HG02884 (cell line): ENCODE results near the gene BPIFB1.

Experiments
- ATAC-seq: cut with Tn5 transposase; IDR thresholded peaks from one replicate; pipeline ENCODE4 v1.9.1; 2021; ENCODE audit warnings: mild to moderate bottlenecking, moderate library complexity; ENCODE audit not compliant: unreplicated experiment

The BPIFB1 gene

DNA sequence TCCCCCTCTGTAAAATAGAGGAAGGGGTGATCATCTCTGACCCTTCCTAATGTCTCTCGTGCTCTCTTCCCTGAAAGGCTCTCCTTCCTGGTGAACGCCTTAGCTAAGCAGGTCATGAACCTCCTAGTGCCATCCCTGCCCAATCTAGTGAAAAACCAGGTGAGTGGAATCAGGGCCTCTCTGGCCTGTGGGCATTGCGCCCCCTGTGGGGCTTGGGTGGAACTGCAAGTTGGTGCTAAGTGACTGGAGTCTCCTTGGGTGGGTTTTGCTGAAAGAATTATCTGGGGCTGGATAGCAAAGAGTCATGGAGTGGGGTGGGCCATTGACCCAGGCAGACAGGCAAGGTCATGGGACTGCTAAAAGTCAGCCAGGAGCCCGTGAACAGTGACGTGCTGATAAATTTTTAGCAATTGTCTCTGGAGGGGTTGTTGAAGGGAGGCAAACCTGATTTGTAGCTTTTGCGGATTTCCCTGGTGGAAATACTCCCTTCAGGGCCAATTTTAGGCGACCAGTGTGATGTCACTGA, 8.9 kb downstream of the BPIFB1 start:
- ATAC-seq = no peak

GRCh38 chr20:33296206-33296605, 13.2 kb downstream of the BPIFB1 start:
- ATAC-seq = no peak

- no peak for ATAC-seq
Observed at GRCh38 chr20:33298391-33298790, 15.4 kb downstream of the BPIFB1 start.

DNA sequence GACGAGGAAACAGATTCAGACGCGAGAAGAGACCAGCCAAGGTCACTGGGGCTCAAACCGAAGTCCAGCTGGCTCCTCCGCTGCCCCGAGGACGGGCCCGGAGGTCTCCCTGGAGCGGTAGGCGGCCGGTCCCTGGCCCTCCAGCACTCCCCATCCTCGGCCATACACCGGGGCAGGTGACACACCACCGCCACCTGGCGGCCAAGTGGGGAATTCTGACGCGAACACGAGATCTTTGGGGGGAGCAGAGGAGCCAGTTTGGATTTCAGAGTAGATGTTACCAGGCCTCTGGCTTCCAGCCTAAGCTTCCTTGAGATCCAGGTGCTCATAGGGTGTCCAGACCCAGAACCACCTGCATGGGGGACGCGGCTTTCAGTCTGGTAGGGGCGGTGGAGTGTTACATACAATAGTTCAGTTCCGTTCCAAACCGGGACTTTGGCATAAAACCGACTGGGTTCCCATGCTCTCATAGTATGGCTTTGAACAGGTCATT, 16.1 kb downstream of the BPIFB1 start:
- ATAC-seq = no peak

DNA sequence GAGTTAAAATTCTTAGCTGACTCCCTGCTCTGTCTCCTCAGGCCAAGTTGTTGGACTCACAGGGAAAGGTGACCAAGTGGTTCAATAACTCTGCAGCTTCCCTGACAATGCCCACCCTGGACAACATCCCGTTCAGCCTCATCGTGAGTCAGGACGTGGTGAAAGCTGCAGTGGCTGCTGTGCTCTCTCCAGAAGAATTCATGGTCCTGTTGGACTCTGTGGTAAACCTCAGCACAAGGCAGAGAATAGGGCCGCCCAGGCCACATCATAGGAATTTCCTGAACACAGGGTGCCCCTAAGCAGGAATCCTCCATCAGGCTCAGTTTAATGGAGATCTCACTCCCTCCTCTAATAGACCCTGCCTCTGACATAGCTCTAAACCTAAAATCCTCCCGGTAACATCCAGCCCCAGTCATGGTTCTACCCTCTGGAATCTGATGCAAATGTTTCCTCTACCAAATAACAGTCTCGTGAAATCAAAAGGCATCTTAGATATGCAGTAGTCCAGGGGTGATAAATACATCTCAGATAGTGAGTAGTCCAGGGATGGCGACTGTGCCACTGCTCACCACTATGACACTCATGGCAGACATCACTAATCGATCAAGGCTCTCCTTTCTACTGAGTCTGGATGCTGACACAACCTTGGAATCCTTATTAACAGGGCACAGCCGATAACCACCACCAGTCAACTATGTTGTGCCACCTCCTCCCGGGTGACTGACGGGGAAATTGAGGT, 18.3 kb downstream of the BPIFB1 start:
- ATAC-seq = no peak

- no peak for ATAC-seq
Observed at GRCh38 chr20:33303595-33303994, 20.6 kb downstream of the BPIFB1 start.

GRCh38 chr20:33304046-33304445, 21.0 kb downstream of the BPIFB1 start:
- no peak for ATAC-seq

DNA sequence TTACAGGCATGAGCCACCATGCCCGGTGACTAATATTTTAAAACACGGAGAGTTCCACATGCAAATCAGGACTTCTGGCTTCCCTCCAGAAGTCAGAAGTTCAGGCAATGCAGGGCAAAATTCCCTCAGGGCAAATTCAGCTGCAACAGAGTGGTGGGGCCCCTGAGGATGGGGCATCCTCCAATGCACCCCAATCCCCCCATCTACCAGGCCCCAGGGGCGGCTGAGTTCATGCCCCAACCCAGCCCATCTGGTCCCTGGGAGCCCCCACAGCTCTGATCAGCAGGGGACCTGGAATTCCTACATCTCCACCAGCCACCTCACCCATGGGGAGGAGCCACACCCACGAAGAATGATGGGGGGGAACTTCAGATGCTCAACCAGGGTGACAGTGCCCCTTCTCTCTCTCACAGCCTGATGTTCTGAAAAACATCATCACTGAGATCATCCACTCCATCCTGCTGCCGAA, 22.6 kb downstream of the BPIFB1 start:
- no peak for ATAC-seq

DNA sequence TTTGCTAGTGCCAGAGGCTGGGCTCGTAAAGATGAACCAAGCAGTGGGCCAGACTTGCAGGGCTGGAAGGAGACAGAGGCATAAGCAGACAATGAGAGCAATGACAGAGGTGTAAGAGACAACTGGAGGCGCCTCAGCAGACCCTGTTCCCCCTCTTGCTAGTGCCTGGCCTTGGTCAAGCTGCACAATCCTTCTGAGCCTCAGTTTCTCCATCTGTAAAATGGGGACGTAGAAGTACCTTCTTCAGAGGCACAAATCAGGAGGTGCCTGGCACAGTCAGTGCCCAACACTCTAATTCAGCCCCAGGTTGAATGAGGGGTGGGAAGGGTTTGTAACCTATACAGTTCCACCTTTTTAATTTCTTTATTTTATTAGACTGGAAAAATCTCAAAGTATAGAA, 23.2 kb downstream of the BPIFB1 start:
- ATAC-seq = no peak

- no peak for ATAC-seq
Observed at GRCh38 chr20:33306807-33307206, 23.8 kb downstream of the BPIFB1 start.

GRCh38 chr20:33308668-33309067, 25.7 kb downstream of the BPIFB1 start:
- ATAC-seq = no peak

- ATAC-seq = no peak
Observed at GRCh38 chr20:33309631-33310030, 26.6 kb downstream of the BPIFB1 start.

DNA sequence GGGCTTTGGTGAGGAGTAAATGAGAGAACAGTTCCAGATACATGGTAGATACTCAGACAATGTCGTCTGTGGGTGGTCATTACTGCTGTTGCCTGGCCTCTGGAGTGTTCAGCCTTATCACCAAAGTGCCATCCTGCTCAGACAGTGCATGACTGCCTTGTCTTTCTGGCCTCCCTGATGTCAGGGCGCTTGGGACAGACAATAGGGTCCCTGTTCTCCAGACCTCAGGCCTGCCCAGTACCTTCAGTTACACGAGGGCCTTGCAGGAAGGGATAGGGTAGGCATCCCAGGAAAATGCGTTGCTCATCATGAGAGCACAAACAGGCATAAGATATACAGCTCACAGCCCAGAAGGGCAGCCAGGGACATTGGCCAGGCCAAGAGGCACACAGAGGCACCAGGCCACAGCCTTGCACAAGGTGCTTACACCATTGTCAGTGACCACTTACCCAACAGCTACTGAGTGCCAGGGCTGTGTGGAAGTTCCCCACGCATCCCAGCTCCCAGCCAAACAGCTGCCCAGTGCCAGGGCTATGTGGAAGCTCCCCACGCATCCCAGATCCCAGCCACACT, 27.4 kb downstream of the BPIFB1 start:
- ATAC-seq = no peak

DNA sequence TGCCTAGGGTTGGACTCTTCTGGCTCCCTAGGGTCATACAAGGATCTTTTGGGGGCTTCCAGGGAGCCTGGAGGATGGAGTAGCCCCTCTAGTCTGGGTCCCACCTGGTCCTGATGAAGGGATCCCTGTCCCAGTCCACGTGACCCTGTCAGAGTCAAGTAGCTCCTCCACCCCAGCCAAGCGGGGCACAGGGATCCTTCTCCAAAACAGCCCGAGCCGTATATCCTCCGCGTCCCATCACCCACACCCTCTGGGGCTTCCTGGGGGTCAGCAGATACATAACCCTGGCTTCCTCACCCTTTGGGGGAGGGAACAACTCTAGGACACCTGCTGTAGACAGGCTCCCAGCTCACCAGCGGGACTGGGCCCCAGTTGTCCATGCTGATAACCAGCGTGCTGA, 28.0 kb downstream of the BPIFB1 start:
- no peak for ATAC-seq

- ATAC-seq = no peak
Observed at GRCh38 chr20:33311996-33312395, 29.0 kb downstream of the BPIFB1 start.

GRCh38 chr20:33312583-33312982, 29.6 kb downstream of the BPIFB1 start:
- no peak for ATAC-seq

- ATAC-seq = no peak
Observed at GRCh38 chr20:33313686-33314314, 30.8 kb downstream of the BPIFB1 start.

GRCh38 chr20:33316343-33316742, 33.3 kb downstream of the BPIFB1 start:
- no peak for ATAC-seq

DNA sequence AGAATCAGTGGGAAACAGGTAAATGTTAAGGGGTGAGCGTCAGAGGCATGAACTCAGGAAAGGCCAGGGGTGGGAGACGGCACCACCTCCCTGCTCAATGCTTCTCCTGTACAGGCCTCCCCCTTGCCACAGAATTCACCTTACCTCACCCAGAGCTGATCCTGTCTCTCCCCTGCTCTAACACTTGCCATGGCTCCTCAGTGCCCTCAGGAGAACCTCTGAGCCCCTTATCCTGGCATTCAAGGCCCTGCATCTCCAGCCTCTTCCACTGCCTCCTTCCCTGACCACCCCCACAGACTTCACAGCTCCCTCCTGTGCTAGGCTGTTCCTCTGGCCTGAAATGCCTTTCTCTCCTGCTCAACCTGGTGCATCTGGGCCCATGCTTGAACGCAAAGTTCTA, 33.9 kb downstream of the BPIFB1 start:
- no peak for ATAC-seq

DNA sequence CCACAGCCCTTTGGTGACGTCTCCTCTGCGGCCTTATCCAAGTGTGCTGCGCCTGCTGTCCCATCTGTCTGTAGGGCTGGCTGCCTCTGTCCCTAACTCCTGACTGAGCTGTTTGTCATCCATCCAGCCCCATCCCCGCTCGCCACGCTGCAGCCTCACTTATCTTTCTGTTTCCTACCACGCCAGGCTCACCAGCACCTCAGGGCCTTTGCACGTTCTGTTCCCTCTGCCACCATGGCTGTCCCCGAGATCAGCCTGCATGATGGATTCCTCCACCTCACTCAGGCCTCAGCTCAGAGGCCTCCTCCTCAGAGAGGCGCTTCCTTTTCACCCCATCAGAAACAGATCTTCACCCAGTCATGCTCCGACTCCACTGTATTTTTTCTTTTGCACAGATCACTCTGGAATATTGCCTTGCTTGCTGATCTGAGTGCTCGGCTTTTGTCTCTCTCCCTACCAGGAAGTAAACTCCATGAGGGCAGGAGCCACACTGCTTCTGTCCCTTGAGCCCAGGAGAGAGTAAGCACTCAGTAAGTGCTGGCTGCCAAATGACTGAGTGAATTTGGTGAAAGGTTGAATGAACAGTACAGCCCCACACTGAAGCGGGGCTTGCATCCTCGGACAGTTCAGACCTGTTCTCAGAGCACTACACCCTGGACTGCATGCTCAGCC, 34.5 kb downstream of the BPIFB1 start:
- ATAC-seq = no peak

DNA sequence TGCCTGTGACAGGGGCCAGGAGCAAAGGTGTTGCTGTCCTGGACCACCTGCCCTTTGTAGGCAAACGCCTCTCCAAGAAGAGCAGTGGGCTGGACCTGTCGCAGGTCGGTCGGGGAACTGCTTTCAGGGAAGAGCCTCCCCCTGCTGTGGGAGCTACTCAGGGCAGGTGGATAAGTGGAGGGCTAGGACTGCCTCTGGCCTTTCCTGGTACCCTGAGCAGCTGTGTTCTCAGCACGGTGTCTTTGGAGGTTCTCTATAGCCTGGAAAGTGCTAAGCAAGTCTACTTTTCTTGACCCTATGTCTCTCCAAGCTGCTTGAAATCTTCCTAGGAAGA, 35.0 kb downstream of the BPIFB1 start:
- ATAC-seq = no peak
